ENCODE results near the gene KIFC1.

DNA sequence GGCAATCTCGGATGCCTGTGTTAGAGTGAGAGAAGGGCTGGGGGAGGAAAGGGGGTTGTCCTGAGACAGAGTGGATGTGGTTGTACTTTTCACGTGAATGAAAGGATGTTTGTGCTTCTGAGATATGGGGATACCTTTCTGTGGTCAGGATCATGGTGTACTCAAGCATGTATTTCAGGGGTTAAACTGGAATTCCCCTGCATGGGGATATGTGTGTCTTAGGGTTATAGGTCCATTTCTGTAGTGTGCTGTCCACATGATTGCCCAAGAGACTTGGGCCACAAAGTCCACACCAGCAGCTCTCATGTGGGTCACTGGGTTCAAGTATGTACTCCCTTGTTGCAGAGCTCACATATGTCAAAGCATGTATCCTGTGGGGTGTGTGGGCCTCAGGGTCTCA, 38.7 kb downstream of the KIFC1 start:
- TF ChIP-seq, protein P1, sequence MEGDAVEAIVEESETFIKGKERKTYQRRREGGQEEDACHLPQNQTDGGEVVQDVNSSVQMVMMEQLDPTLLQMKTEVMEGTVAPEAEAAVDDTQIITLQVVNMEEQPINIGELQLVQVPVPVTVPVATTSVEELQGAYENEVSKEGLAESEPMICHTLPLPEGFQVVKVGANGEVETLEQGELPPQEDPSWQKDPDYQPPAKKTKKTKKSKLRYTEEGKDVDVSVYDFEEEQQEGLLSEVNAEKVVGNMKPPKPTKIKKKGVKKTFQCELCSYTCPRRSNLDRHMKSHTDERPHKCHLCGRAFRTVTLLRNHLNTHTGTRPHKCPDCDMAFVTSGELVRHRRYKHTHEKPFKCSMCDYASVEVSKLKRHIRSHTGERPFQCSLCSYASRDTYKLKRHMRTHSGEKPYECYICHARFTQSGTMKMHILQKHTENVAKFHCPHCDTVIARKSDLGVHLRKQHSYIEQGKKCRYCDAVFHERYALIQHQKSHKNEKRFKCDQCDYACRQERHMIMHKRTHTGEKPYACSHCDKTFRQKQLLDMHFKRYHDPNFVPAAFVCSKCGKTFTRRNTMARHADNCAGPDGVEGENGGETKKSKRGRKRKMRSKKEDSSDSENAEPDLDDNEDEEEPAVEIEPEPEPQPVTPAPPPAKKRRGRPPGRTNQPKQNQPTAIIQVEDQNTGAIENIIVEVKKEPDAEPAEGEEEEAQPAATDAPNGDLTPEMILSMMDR (IDR thresholded peaks at IDR 0.05; ENCODE audit: low read depth, low read length): no peak
- TF ChIP-seq POLR2A (IDR thresholded peaks at IDR 0.05; ENCODE audit: extremely low read depth, insufficient read length): no peak
- no peak for TF ChIP-seq MYC (IDR thresholded peaks at IDR 0.05; ENCODE audit: low read depth, low read length)
- TF ChIP-seq, protein P2, sequence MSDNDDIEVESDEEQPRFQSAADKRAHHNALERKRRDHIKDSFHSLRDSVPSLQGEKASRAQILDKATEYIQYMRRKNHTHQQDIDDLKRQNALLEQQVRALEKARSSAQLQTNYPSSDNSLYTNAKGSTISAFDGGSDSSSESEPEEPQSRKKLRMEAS (IDR thresholded peaks at IDR 0.05; ENCODE audit: low read depth, low read length): no peak
